Fibroblast of villous mesenchyme (primary cell): ENCODE measurements around the gene ARL2BP. TPM values are rescaled to one million over a fixed set of nuclear protein-coding genes. Genes with fewer than 3 reads are reported as not detected.
"Not testable (repeated sequence)": the region's sequence is repeated elsewhere in the genome, so short reads cannot be mapped to it uniquely, and the experiment has no call there.

Experiments used
- DNase-seq: peaks from one replicate; pipeline ENCODE4 v3.0.0-alpha.2; 2010; ENCODE audit warnings: low read depth
- H3K4me3 ChIP-seq: 2 replicates; pipeline ENCODE4 v1.5.1; 2011; ENCODE audit warnings: low read depth, mild to moderate bottlenecking, low read length
- CTCF ChIP-seq: IDR thresholded peaks from 2 replicates; pipeline ENCODE4 v1.5.1; 2012; ENCODE audit warnings: low read depth, mild to moderate bottlenecking, low read length; ENCODE audit not compliant: insufficient read depth
- total RNA-seq: library from RNA; depleted of rRNA; stranded (reverse); fragments of >200 nt; gene quantifications from 2 replicates; pipeline ENCODE4 v1.2.3, GENCODE V29; 2012

ARL2BP gene
- total RNA-seq, 1 donor, result 134 TPM

DNA sequence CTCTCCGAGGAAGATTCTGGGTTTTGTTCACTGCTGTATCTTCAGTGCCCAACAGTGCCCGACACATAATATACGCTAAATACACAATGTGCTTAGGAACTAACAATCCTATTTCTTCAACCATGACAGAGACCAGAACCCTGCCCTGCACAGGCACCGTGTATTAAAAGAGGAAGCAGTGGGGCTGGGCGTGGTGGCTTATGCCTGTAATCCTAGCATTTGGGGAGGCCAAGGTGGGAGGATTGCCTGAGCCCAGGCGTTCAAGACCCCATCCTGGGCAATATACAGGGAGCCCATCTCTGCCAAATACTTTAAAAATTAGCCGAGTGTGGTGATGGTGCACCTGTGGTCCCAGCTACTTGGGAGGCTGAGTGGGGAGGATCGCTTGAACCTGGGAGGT lies 19.3 kb downstream of the ARL2BP start:
- DNase-seq, result no peak
- no peak overlapping the region for H3K4me3 ChIP-seq
- TF ChIP-seq CTCF, result no peak

- H3K4me3 ChIP-seq, result no peak overlapping the region
- DNase-seq, result no peak
- no peak for TF ChIP-seq CTCF
Measured at GRCh38 chr16:57264950-57265371, 19.9 kb downstream of the ARL2BP start.

GRCh38 chr16:57265850-57266530 lies 20.9 kb downstream of the ARL2BP start:
- H3K4me3 ChIP-seq, result no peak overlapping the region
- TF ChIP-seq CTCF, result no peak
- DNase-seq, result peak; percentile 73

- DNase-seq, result peak; percentile 18
Measured at GRCh38 chr16:57266531-57267260, 21.6 kb downstream of the ARL2BP start.

GRCh38 chr16:57267343-57267742 lies 22.3 kb downstream of the ARL2BP start:
- not testable (repeated sequence) for H3K4me3 ChIP-seq, DNase-seq

More at GRCh38 chr16:57266531-57267260, 21.6 kb downstream of the ARL2BP start:
- TF ChIP-seq CTCF, result no peak
- H3K4me3 ChIP-seq, result no peak overlapping the region

GRCh38 chr16:57268804-57269800 lies 24.0 kb downstream of the ARL2BP start:
- peak; percentile 86 for DNase-seq
- no peak overlapping the region for H3K4me3 ChIP-seq
- no peak for TF ChIP-seq CTCF
